Activated CD4-positive, alpha-beta T cell treated with anti-CD3 and anti-CD28 coated beads, Interleukin-2, amount 10 ng/mL, durations not matched to agents 24 days and 14 days (primary cell): ENCODE results near the gene DGKD. TPM values are rescaled to one million over a fixed set of nuclear protein-coding genes. Genes with fewer than 3 reads are reported as not detected.

Experiments used
- DNase-seq: peaks from one replicate; pipeline ENCODE4 v3.0.0; 2022
- H3K27ac Mint-ChIP-seq: one replicate; pipeline ENCODE4 v1.8.0; 2022; ENCODE audit warnings: mild to moderate bottlenecking, mixed read lengths
- H3K27me3 Mint-ChIP-seq: one replicate; pipeline ENCODE4 v1.8.0; 2022; ENCODE audit warnings: mixed read lengths
- H3K36me3 Mint-ChIP-seq: one replicate; pipeline ENCODE4 v1.8.0; 2022; ENCODE audit warnings: low read depth, mild to moderate bottlenecking, mixed read lengths
- H3K4me1 Mint-ChIP-seq: one replicate; pipeline ENCODE4 v1.8.0; 2021; ENCODE audit warnings: mixed read lengths
- H3K4me3 Mint-ChIP-seq: one replicate; pipeline ENCODE4 v1.8.0; 2022; ENCODE audit warnings: mild to moderate bottlenecking, moderate library complexity, mixed read lengths
- H3K9me3 Mint-ChIP-seq: one replicate; pipeline ENCODE4 v1.8.0; 2021; ENCODE audit warnings: mixed read lengths
- intact Hi-C: fragments of 100-400 bp; cut with micrococcal nuclease; formaldehyde crosslinking; loops from one replicate; pipeline ENCODE4 v1.15.1; 2023
- total RNA-seq: library from RNA; stranded (reverse); gene quantifications from 2 replicates; pipeline ENCODE4 v1.2.3, GENCODE V29; 2022

The DGKD gene
- total RNA-seq, 1 donor from 2014 or later: 49.1 TPM

- H3K9me3 Mint-ChIP-seq: no peaks in the 10 kb centered on the region
- H3K4me1 Mint-ChIP-seq: no peaks in the 10 kb centered on the region
- H3K27me3 Mint-ChIP-seq: no peaks in the 10 kb centered on the region
- intact Hi-C loops: no loop called here
- no peak overlapping the region for H3K27ac Mint-ChIP-seq
- H3K4me3 Mint-ChIP-seq: no peak overlapping the region
- peaks cover 6% of the 10 kb centered on the region for H3K36me3 Mint-ChIP-seq
- DNase-seq: no peak
Observed at GRCh38 chr2:233476651-233477547, 122.6 kb downstream of the DGKD start.

- intact Hi-C loops: no loop called here
- H3K9me3 Mint-ChIP-seq: no peaks in the 10 kb centered on the region
- no peak overlapping the region for H3K4me3 Mint-ChIP-seq
- no peaks in the 10 kb centered on the region for H3K4me1 Mint-ChIP-seq
- no peak for DNase-seq
- H3K27me3 Mint-ChIP-seq: no peaks in the 10 kb centered on the region
- H3K36me3 Mint-ChIP-seq: peaks cover under 1% of the 10 kb centered on the region
- H3K27ac Mint-ChIP-seq: no peak overlapping the region
Observed at GRCh38 chr2:233477548-233478433, 123.5 kb downstream of the DGKD start.

GRCh38 chr2:233479616-233480489, 125.6 kb downstream of the DGKD start:
- Mint-ChIP-seq H3K36me3 (peaks cover 1% of the 10 kb centered on the region), H3K4me1 (no peaks in the 10 kb centered on the region), H3K27ac (no peak overlapping the region), H3K27me3 (no peaks in the 10 kb centered on the region), H3K4me3 (no peak overlapping the region), H3K9me3 (no peaks in the 10 kb centered on the region)
- DNase-seq: no peak
- intact Hi-C loops: no loop called here

GRCh38 chr2:233480490-233481202, 126.4 kb downstream of the DGKD start:
- Mint-ChIP-seq H3K27ac (no peak overlapping the region), H3K36me3 (peaks cover 4% of the 10 kb centered on the region), H3K4me3 (no peak overlapping the region), H3K27me3 (no peaks in the 10 kb centered on the region), H3K4me1 (no peaks in the 10 kb centered on the region), H3K9me3 (no peaks in the 10 kb centered on the region)
- no peak for DNase-seq
- intact Hi-C loops: no loop called here

GRCh38 chr2:233481368-233482142, 127.3 kb downstream of the DGKD start:
- Mint-ChIP-seq H3K9me3 (no peaks in the 10 kb centered on the region), H3K27me3 (no peaks in the 10 kb centered on the region), H3K27ac (no peak overlapping the region), H3K4me3 (no peak overlapping the region), H3K4me1 (no peaks in the 10 kb centered on the region), H3K36me3 (peaks cover 4% of the 10 kb centered on the region)
- no peak for DNase-seq
- intact Hi-C loops: no loop called here

- no peak for DNase-seq
- no peaks in the 10 kb centered on the region for H3K4me1 Mint-ChIP-seq
- no peaks in the 10 kb centered on the region for H3K9me3 Mint-ChIP-seq
- H3K36me3 Mint-ChIP-seq: peaks cover 4% of the 10 kb centered on the region
- no peak overlapping the region for H3K4me3 Mint-ChIP-seq
- no peak overlapping the region for H3K27ac Mint-ChIP-seq
- no peaks in the 10 kb centered on the region for H3K27me3 Mint-ChIP-seq
- intact Hi-C loops: no loop called here
Observed at GRCh38 chr2:233482616-233483015, 128.3 kb downstream of the DGKD start.

GRCh38 chr2:233485726-233486125, 131.4 kb downstream of the DGKD start:
- Mint-ChIP-seq H3K9me3 (no peaks in the 10 kb centered on the region), H3K27me3 (no peaks in the 10 kb centered on the region), H3K27ac (no peak overlapping the region), H3K4me1 (no peaks in the 10 kb centered on the region), H3K4me3 (no peak overlapping the region), H3K36me3 (peaks cover 4% of the 10 kb centered on the region)
- intact Hi-C loops: no loop called here
- DNase-seq: no peak

GRCh38 chr2:233486357-233486756, 132.1 kb downstream of the DGKD start:
- intact Hi-C loops: no loop called here
- no peaks in the 10 kb centered on the region for H3K9me3 Mint-ChIP-seq
- no peak overlapping the region for H3K27ac Mint-ChIP-seq
- H3K4me3 Mint-ChIP-seq: no peak overlapping the region
- no peak for DNase-seq
- peaks cover 4% of the 10 kb centered on the region for H3K36me3 Mint-ChIP-seq
- H3K4me1 Mint-ChIP-seq: no peaks in the 10 kb centered on the region
- H3K27me3 Mint-ChIP-seq: no peaks in the 10 kb centered on the region

GRCh38 chr2:233486778-233487552, 132.7 kb downstream of the DGKD start:
- H3K27me3 Mint-ChIP-seq: no peaks in the 10 kb centered on the region

GRCh38 chr2:233487748-233488345, 133.6 kb downstream of the DGKD start:
- no peaks in the 10 kb centered on the region for H3K4me1 Mint-ChIP-seq

More at GRCh38 chr2:233486778-233487552, 132.7 kb downstream of the DGKD start:
- Mint-ChIP-seq H3K36me3 (peaks cover 4% of the 10 kb centered on the region), H3K9me3 (no peaks in the 10 kb centered on the region), H3K27ac (no peak overlapping the region), H3K4me3 (no peak overlapping the region), H3K4me1 (no peaks in the 10 kb centered on the region)
- intact Hi-C loops: no loop called here
- no peak for DNase-seq

GRCh38 chr2:233489143-233489542, 134.8 kb downstream of the DGKD start:
- H3K27ac Mint-ChIP-seq: no peak overlapping the region
- H3K36me3 Mint-ChIP-seq: peaks cover 2% of the 10 kb centered on the region
- H3K4me1 Mint-ChIP-seq: no peaks in the 10 kb centered on the region
- intact Hi-C loops: no loop called here
- no peak overlapping the region for H3K4me3 Mint-ChIP-seq
- no peaks in the 10 kb centered on the region for H3K27me3 Mint-ChIP-seq
- no peak for DNase-seq
- H3K9me3 Mint-ChIP-seq: no peaks in the 10 kb centered on the region

More at GRCh38 chr2:233487748-233488345, 133.6 kb downstream of the DGKD start:
- peaks cover 4% of the 10 kb centered on the region for H3K36me3 Mint-ChIP-seq
- no peak overlapping the region for H3K4me3 Mint-ChIP-seq
- no peaks in the 10 kb centered on the region for H3K9me3 Mint-ChIP-seq
- H3K27me3 Mint-ChIP-seq: no peaks in the 10 kb centered on the region
- intact Hi-C loops: no loop called here
- no peak overlapping the region for H3K27ac Mint-ChIP-seq
- DNase-seq: no peak
